NT2/D1 (cell line): Measurements from ENCODE around the gene YAF2.

Experiments
- SUZ12 ChIP-seq: IDR thresholded peaks from 2 replicates; pipeline ENCODE4 v1.6.1; 2011; ENCODE audit not compliant: insufficient read length, insufficient read depth; ENCODE audit errors: extremely low read depth
- YY1 ChIP-seq: IDR thresholded peaks from 2 replicates; pipeline ENCODE4 v1.6.1; 2011; ENCODE audit not compliant: insufficient read length, insufficient read depth
- ZNF274 ChIP-seq: IDR thresholded peaks from 2 replicates; pipeline ENCODE4 v1.6.1; 2011; ENCODE audit warnings: mild to moderate bottlenecking, low read depth, low read length

DNA sequence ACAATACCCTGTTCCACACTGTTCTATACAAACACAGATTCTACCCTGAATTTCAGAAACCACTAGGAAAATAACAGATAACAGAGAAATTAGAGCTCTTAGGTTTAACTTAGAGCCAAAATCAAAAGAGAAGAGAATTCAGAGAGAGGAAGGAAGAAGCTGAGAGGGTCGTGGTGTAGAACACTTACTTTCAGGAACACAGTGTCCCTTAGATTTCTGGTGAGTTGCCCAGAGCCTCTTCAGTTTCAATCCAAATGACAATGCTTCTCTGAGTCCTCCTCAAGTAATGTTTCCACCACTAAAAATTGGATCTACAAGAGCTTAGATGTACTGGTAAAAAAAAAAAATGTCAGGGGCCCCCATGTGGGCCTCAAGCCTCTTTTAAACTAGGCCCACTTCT, 2.6 kb downstream of the YAF2 start:
- TF ChIP-seq ZNF274 (no peak), YY1 (no peak), SUZ12 (no peak)
